ENCODE results near the gene ZNF467.

ZNF467 gene

DNA sequence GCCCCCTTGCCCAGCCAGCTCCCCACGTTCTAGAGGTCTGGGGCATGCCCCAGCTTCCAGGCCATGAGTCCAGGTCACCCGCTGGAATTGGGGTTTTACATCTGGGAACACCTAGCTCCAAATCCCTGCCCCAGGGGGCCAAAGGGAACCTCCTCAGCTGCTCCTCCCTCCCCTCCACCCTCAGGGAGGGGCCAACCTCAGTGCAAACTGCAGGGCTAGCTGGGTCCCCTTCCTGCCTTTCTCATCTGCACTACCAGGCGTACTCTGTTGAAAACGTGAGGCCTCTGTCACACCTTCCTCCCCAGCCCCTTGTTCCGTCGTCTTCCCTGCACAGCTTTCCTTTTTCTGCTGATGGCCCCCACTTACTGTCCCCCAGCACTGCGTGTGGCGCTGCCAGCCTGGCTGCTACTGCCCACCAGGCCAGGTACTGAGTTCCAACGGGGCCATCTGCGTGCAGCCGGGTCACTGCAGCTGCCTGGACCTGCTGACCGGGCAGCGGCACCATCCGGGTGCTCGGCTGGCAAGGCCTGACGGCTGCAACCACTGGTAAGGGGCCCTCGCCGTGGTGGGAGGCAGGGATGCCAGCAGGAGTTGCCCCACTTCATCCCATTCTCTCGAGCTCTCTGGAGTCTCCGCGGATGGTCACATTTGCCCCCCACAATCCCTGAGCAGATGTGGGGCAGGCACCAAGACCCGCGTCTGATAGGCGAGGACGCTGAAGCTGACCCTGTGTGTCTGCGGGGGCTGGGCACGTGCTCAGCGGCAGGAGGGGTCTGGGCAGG, 40.1 kb upstream of the ZNF467 start:
- Mint-ChIP-seq H3K27me3 (no peaks in the 10 kb centered on the region), H3K36me3 (no peaks in the 10 kb centered on the region), H3K4me3 (no peak overlapping the region), H3K27ac (no peak overlapping the region), H3K9me3 (no peaks in the 10 kb centered on the region), H3K4me1 (no peaks in the 10 kb centered on the region)

DNA sequence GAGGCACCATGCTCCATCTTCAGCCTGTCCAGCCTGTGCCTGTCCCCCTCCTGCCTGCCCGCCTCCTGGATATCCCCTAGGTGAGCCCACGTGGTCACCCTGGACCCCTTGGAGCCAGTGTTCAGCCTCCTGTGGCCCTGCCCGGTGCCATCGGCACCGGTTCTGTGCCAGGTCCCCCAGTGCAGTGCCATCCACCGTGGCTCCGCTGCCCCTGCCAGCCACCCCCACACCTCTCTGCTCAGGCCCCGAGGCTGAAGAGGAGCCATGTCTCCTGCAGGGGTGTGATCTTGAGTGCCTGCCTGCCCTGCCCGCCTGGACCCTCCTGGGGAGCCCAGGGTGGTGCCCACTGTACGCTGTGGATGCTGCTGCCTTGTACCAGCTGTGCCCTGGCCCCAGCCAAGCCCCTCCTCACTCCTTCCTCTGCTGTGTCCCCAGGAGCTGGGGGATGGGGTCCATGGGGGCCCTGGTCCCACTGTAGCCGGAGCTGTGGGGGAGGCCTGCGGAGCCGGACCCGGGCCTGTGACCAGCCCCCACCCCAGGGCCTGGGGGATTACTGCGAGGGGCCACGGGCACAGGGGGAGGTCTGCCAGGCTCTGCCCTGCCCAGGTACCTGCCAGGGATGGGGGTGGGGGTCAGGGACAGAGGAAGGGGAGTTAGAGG, 38.6 kb upstream of the ZNF467 start:
- no peaks in the 10 kb centered on the region for H3K9me3 Mint-ChIP-seq
- no peaks in the 10 kb centered on the region for H3K36me3 Mint-ChIP-seq
- H3K27ac Mint-ChIP-seq, result no peak overlapping the region
- no peaks in the 10 kb centered on the region for H3K27me3 Mint-ChIP-seq
- no peak overlapping the region for H3K4me3 Mint-ChIP-seq
- no peaks in the 10 kb centered on the region for H3K4me1 Mint-ChIP-seq

DNA sequence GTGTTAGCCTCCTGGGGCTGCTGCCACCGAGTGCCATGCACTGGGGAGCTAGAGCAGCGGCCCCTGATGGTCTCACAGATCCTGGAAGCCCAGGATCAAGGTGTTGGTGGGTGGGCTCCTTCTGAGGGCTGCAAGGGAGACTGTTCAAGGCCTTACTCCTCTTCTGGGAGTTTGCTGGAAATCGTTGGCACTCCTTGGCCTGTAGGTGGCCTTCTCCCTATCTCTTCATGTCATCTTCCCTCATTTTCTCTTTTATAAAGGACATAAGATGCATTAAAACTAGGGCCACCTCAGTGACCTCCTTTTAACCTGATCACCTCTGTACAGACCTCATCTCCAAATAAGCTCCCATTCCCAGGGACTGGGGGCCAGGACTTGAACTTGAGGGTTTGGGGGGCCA, 37.8 kb upstream of the ZNF467 start:
- H3K4me3 Mint-ChIP-seq, result no peak overlapping the region
- H3K4me1 Mint-ChIP-seq, result no peaks in the 10 kb centered on the region
- H3K27me3 Mint-ChIP-seq, result no peaks in the 10 kb centered on the region
- peak overlapping the region; percentile 23 for H3K27ac Mint-ChIP-seq
- H3K9me3 Mint-ChIP-seq, result no peaks in the 10 kb centered on the region
- H3K36me3 Mint-ChIP-seq, result no peaks in the 10 kb centered on the region

DNA sequence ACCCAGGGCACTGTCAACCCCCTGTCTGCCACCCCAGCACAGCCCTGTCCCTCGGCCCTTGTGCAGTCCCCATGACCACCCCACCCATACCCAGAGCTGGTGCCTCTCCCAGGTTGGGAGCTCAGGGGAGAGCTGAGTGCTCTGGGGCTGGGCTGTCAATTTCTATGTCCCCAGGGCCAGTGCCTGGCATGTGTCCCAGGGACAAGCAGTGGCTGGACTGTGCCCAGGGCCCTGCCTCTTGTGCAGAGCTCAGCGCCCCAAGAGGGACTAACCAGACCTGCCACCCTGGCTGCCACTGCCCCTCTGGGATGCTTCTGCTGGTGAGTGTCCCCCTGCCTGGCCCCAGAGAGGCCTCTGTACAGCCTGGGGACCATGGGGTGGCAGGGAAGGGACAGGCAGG, 35.8 kb upstream of the ZNF467 start:
- no peak overlapping the region for H3K4me3 Mint-ChIP-seq
- H3K36me3 Mint-ChIP-seq, result no peaks in the 10 kb centered on the region
- no peaks in the 10 kb centered on the region for H3K4me1 Mint-ChIP-seq
- no peak overlapping the region for H3K27ac Mint-ChIP-seq
- no peaks in the 10 kb centered on the region for H3K9me3 Mint-ChIP-seq
- H3K27me3 Mint-ChIP-seq, result no peaks in the 10 kb centered on the region

DNA sequence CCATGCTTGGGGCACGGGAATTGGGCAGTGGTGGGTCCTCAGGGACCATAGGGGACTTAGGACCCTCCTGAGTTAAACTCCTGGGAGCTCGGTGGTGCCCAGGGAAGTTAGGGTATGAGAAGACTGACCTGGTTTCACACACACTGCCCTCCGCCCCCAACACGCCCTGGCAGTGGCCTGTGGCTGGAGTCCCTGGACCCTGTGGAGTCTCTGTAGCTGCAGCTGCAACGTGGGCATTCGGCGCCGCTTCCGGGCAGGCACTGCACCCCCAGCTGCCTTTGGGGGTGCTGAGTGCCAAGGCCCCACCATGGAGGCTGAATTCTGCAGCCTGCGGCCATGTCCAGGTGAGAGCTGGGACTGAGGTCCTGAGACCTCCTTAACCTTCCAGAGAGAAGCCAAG, 34.9 kb upstream of the ZNF467 start:
- Mint-ChIP-seq H3K4me3 (no peak overlapping the region), H3K27me3 (no peaks in the 10 kb centered on the region), H3K9me3 (no peaks in the 10 kb centered on the region), H3K27ac (no peak overlapping the region), H3K4me1 (no peaks in the 10 kb centered on the region), H3K36me3 (no peaks in the 10 kb centered on the region)

DNA sequence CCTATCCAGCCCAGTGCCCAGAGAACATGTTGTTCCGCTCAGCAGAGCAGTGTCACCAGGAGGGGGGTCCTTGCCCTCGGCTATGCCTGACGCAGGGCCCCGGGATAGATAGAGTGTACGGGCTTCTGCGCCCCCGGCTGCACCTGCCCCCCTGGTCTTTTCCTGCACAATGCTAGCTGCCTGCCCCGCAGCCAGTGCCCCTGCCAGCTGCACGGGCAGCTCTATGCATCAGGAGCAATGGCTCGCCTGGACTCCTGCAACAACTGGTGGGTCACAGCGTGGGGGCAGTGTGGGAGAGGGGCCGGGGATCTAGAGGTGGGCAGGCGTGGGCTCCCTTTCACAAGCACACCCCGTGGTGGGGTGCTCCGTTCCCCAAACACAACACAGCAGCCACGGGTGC, 33.3 kb upstream of the ZNF467 start:
- Mint-ChIP-seq H3K4me3 (no peak overlapping the region), H3K9me3 (no peaks in the 10 kb centered on the region), H3K27ac (no peak overlapping the region), H3K4me1 (no peaks in the 10 kb centered on the region), H3K27me3 (no peaks in the 10 kb centered on the region), H3K36me3 (no peaks in the 10 kb centered on the region)

DNA sequence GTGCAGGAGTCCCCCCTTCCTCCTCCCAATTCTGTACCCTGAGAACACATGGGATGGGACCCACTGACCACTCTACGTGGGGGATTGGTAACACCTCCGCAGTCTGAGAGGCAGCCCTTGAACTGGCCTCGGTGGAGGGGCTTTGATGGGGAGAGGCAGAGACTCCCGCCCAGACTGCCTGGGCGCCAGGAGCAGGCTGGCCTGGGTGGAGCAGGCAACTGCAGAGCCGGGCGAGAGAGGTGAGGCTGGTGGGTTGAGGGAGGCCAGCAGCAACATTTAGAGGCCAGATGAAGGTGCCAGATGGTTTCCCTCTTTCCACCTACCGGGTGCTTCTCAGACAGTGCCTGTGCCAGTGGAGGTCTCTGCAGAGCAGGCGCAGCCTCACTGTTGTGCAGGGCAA, 30.7 kb upstream of the ZNF467 start:
- Mint-ChIP-seq H3K4me1 (no peaks in the 10 kb centered on the region), H3K27ac (no peak overlapping the region), H3K36me3 (no peaks in the 10 kb centered on the region), H3K4me3 (no peak overlapping the region), H3K9me3 (no peaks in the 10 kb centered on the region), H3K27me3 (no peaks in the 10 kb centered on the region)

DNA sequence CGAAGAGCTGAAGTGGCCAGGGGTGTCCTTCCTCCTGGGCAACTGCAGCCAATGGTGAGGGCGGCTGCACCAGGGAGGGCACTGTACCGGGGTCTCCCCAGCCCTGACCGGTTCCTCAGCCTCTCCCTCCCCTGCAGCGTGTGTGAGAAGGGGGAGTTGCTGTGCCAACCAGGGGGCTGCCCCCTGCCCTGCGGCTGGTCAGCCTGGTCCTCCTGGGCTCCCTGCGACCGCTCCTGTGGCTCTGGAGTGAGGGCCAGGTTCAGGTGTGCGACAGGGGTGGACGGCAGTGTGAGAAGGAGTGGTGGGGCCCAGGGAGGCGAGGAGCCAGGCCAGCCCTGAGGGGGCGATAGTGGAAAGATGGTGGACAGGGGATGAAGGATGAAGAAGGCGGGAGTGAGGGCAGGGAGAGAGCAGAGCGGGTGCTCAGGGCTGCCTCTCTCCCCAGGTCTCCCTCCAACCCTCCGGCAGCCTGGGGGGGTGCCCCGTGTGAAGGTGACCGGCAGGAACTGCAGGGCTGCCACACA, 30.2 kb upstream of the ZNF467 start:
- H3K27me3 Mint-ChIP-seq, result no peaks in the 10 kb centered on the region
- no peaks in the 10 kb centered on the region for H3K36me3 Mint-ChIP-seq
- H3K27ac Mint-ChIP-seq, result no peak overlapping the region
- no peak overlapping the region for H3K4me3 Mint-ChIP-seq
- no peaks in the 10 kb centered on the region for H3K4me1 Mint-ChIP-seq
- no peaks in the 10 kb centered on the region for H3K9me3 Mint-ChIP-seq

DNA sequence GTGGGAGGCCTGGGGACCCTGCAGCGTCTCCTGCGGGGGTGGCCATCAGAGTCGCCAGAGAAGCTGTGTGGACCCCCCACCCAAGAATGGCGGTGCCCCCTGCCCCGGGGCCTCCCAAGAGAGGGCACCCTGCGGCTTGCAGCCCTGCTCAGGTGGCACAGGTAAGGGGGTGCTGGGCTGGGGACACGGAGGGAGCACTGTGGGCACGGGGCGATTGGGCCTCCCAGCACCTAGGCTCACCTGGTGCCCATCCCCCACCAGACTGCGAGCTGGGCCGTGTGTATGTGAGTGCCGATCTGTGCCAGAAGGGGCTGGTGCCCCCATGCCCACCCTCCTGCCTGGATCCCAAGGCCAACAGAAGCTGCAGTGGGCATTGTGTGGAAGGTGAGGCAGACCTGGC, 29.6 kb upstream of the ZNF467 start:
- no peaks in the 10 kb centered on the region for H3K9me3 Mint-ChIP-seq
- H3K4me3 Mint-ChIP-seq, result no peak overlapping the region
- no peaks in the 10 kb centered on the region for H3K36me3 Mint-ChIP-seq
- no peaks in the 10 kb centered on the region for H3K4me1 Mint-ChIP-seq
- no peak overlapping the region for H3K27ac Mint-ChIP-seq
- H3K27me3 Mint-ChIP-seq, result no peaks in the 10 kb centered on the region

DNA sequence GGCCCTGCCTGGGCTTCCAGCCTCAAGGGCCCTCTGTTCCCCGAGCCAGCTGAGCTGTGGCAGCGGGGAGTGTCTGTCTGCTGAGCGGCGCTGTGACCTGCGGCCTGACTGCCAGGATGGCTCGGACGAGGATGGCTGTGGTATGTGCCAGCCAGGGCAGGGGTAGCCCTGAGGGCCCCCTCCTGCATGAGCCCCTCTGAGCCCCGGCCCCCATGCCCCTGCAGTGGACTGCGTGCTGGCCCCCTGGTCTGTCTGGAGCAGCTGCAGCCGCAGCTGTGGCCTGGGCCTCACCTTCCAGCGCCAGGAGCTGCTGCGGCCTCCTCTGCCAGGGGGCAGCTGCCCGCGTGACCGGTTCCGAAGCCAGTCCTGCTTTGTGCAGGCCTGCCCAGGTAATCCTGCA, 28.4 kb upstream of the ZNF467 start:
- H3K27ac Mint-ChIP-seq, result no peak overlapping the region
- no peaks in the 10 kb centered on the region for H3K27me3 Mint-ChIP-seq
- no peaks in the 10 kb centered on the region for H3K36me3 Mint-ChIP-seq
- no peaks in the 10 kb centered on the region for H3K9me3 Mint-ChIP-seq
- H3K4me1 Mint-ChIP-seq, result no peaks in the 10 kb centered on the region
- H3K4me3 Mint-ChIP-seq, result no peak overlapping the region

DNA sequence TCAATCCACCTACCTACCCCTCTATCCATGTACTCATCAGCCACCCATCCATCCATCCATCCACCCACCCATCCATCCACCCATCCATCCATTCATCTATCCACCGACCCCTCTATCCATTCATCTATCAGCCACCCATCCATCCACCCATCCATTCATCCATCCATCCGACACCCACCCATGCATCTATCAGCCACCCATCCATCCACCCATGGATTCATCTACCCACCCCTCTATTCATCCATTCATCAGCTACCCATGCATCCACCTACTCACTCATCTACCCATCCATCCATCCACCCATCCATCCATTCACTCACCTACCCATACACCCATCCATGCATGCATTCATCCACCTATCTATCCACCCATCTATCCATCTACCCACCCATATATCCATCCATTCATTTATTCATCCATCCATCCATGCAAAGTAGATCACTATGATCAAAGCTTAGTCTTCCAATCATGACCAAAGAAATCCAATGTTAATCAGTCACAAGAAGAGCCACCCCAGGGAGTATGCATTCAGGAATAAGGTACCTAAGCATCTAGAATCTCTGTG, 27.7 kb upstream of the ZNF467 start:
- H3K4me3 Mint-ChIP-seq, result no peak overlapping the region
- no peaks in the 10 kb centered on the region for H3K9me3 Mint-ChIP-seq
- H3K27ac Mint-ChIP-seq, result no peak overlapping the region
- H3K4me1 Mint-ChIP-seq, result no peaks in the 10 kb centered on the region
- H3K27me3 Mint-ChIP-seq, result no peaks in the 10 kb centered on the region
- H3K36me3 Mint-ChIP-seq, result no peaks in the 10 kb centered on the region

DNA sequence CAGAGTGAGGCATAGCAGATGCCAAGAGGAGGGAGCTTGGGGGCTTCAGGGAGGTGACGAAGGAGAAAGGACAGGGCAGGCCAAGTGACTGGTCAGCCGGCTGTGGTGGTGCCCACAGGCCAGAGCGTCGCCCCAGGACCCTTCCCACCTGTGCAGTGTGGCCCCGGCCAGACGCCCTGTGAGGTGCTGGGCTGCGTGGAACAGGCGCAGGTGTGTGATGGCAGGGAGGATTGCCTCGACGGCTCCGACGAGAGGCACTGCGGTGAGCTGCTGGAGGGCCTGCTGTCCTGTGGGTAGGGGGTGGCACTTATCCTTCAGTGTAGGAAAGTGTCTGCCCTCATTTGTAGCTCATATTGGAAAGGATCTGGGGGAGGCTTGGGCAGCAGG, 26.8 kb upstream of the ZNF467 start:
- Mint-ChIP-seq H3K4me3 (no peak overlapping the region), H3K36me3 (no peaks in the 10 kb centered on the region), H3K27me3 (no peaks in the 10 kb centered on the region), H3K27ac (no peak overlapping the region), H3K9me3 (no peaks in the 10 kb centered on the region), H3K4me1 (no peaks in the 10 kb centered on the region)

DNA sequence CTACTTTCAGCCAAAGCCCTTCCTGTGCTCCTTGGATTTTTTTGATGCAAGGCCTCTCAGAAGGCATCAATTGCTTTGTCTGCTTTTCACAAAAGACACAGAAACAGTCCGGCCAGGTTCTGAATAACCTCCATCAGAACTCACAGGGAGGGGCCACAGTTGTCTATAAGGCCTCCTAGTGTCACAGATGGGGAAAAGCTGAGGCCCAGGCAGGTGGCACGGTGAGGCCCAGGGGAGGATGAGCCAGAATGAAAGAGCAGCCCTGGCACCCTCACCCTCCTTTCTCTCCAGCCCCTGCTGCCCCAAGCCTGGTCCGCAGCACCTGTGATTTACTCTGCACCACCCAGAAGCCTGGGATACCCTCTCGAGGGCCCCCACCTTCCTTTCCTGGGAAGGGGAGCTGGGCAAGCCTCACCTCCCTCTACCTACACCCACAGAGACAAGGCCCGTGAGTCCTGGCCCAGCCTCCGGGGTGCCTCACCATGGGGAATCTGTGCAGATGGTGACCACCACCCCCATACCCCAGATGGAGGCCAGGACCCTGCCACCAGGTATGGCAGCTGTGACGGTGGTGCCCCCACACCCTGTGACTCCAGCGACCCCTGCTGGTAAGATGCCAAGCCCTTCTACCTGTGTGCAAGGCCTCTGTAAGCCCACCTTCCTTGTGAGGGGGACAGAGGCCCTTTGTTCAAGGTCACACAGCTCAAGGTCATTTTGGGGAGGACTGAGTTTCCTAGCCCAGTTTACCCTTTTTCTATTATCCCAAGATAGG, 26.2 kb upstream of the ZNF467 start:
- no peaks in the 10 kb centered on the region for H3K36me3 Mint-ChIP-seq

DNA sequence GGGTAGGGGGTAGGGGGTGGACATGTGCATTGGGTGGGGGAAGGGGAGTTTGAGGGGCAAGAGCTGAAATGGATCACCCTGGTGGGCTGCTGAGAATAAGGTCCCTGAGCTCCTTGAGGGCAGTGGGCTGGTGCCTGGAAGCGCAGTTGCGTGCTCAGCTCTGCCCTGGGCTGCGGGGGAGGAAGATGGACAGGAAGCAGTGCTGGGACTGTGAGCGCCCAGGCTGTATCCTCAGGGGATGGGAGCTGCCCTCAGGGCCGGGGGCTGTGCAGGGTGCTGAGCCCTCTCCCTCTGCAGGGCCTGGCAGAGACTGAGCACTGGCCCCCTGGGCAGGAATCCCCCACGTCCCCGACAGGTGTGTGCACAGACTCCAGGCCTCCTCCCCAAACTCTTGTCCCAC, 24.4 kb upstream of the ZNF467 start:
- H3K27me3 Mint-ChIP-seq, result no peaks in the 10 kb centered on the region
- no peaks in the 10 kb centered on the region for H3K4me1 Mint-ChIP-seq
- H3K9me3 Mint-ChIP-seq, result no peaks in the 10 kb centered on the region
- no peak overlapping the region for H3K4me3 Mint-ChIP-seq
- no peaks in the 10 kb centered on the region for H3K36me3 Mint-ChIP-seq
- no peak overlapping the region for H3K27ac Mint-ChIP-seq

More for the DNA sequence above, 26.2 kb upstream of the ZNF467 start:
- H3K9me3 Mint-ChIP-seq, result no peaks in the 10 kb centered on the region
- H3K27ac Mint-ChIP-seq, result no peak overlapping the region
- no peak overlapping the region for H3K4me3 Mint-ChIP-seq
- H3K27me3 Mint-ChIP-seq, result no peaks in the 10 kb centered on the region
- no peaks in the 10 kb centered on the region for H3K4me1 Mint-ChIP-seq

DNA sequence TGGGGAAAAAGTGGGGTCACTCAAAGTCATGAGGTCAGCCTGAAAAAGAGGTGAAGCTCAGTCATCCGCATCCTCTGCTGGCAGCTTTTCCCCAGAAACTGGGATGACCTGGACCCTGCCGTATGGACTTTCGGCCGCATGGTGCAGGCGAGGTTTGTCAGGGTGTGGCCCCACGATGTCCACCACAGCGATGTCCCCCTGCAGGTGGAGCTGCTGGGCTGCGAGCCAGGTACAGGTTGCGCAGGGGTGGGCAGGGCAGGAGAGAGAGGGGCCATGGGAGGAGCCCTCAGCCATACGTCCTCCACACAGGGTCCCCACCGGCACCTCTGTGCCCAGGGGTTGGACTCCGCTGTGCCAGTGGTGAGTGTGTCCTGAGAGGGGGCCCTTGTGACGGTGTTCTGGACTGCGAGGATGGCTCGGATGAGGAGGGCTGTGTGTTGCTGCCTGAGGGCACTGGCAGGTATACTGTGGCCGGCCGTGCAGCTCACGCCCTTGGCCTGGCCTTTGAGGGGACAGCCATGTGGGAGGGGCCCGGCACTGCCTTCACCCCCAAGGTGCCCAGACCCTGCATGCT, 23.0 kb upstream of the ZNF467 start:
- Mint-ChIP-seq H3K4me3 (no peak overlapping the region), H3K9me3 (no peaks in the 10 kb centered on the region), H3K27ac (no peak overlapping the region), H3K36me3 (no peaks in the 10 kb centered on the region), H3K4me1 (no peaks in the 10 kb centered on the region), H3K27me3 (peaks cover 1% of the 10 kb centered on the region)

Data from activated naive CD4-positive, alpha-beta T cell treated with anti-CD3 and anti-CD28 coated beads, Interleukin-2, amount 50 U/mL, for 24 hours (primary cell).